Activated naive CD8-positive, alpha-beta T cell treated with anti-CD3 and anti-CD28 coated beads, Interleukin-2, amount 10 ng/mL, durations not matched to agents 7 days and 5 days (primary cell): ENCODE data around the gene LGR4. TPM values are rescaled to one million over a fixed set of nuclear protein-coding genes. Genes with fewer than 3 reads are reported as not detected.
"Not testable (repeated sequence)": the region's sequence is repeated elsewhere in the genome, so short reads cannot be mapped to it uniquely, and the experiment has no call there.

Source experiments
- ATAC-seq: fragments of 150-1000 bp; cut with Tn5 transposase; one replicate; pipeline ENCODE4 v1.10.0; 2021; ENCODE audit warnings: low read depth, moderate library complexity
- POLR2A ChIA-PET: fragments of 350-600 bp; sonication (Branson Sonifier 250); formaldehyde crosslinking; loops from one replicate; lab custom pipeline; 2021; ENCODE audit warnings: antibody characterized with exemption; lab: Charles Lee
- DNase-seq: peaks from one replicate; pipeline ENCODE4 v3.0.0; 2021
- H3K27ac Mint-ChIP-seq: one replicate; pipeline ENCODE4 v1.8.0; 2022; ENCODE audit warnings: mild to moderate bottlenecking, mixed read lengths
- H3K27me3 Mint-ChIP-seq: one replicate; pipeline ENCODE4 v1.8.0; 2022; ENCODE audit warnings: mild to moderate bottlenecking, moderate library complexity, mixed read lengths
- H3K36me3 Mint-ChIP-seq: one replicate; pipeline ENCODE4 v1.8.0; 2021; ENCODE audit warnings: mild to moderate bottlenecking, mixed read lengths
- H3K4me1 Mint-ChIP-seq: one replicate; pipeline ENCODE4 v1.8.0; 2021; ENCODE audit warnings: mixed read lengths
- H3K4me3 Mint-ChIP-seq: one replicate; pipeline ENCODE4 v1.8.0; 2022; ENCODE audit warnings: mild to moderate bottlenecking, moderate library complexity, mixed read lengths
- H3K9me3 Mint-ChIP-seq: one replicate; pipeline ENCODE4 v1.8.0; 2021; ENCODE audit warnings: mixed read lengths
- total RNA-seq, 2 experiments: library from RNA; stranded (reverse); gene quantifications; one replicate each; pipeline ENCODE4 v1.2.3, GENCODE V29; 2021

The LGR4 gene
- total RNA-seq, 2 experiments from 2014 or later: 0.11 to 0.22 TPM

- DNase-seq: no peak
- no peak for ATAC-seq
- Mint-ChIP-seq H3K4me1 (peaks cover 9% of the 10 kb centered on the region), H3K36me3 (peaks cover 13% of the 10 kb centered on the region), H3K27me3 (no peaks in the 10 kb centered on the region), H3K27ac (no peak overlapping the region), H3K4me3 (no peak overlapping the region), H3K9me3 (no peaks in the 10 kb centered on the region)
- POLR2A ChIA-PET: no interaction called here
Observed at GRCh38 chr11:27354359-27354965, 118.1 kb downstream of the LGR4 start.

GRCh38 chr11:27353593-27354358 is 118.8 kb downstream of the LGR4 start:
- POLR2A ChIA-PET: no interaction called here
- H3K27ac Mint-ChIP-seq: no peak overlapping the region
- no peak overlapping the region for H3K4me3 Mint-ChIP-seq
- DNase-seq (no peak), ATAC-seq (no peak)
- H3K4me1 Mint-ChIP-seq: peaks cover 5% of the 10 kb centered on the region
- H3K36me3 Mint-ChIP-seq: peaks cover 13% of the 10 kb centered on the region
- no peaks in the 10 kb centered on the region for H3K27me3 Mint-ChIP-seq
- no peaks in the 10 kb centered on the region for H3K9me3 Mint-ChIP-seq

- Mint-ChIP-seq H3K27me3 (no peaks in the 10 kb centered on the region), H3K36me3 (peaks cover 15% of the 10 kb centered on the region), H3K4me3 (no peak overlapping the region), H3K27ac (no peak overlapping the region), H3K4me1 (peaks cover 2% of the 10 kb centered on the region), H3K9me3 (no peaks in the 10 kb centered on the region)
- DNase-seq (no peak), ATAC-seq (no peak)
- POLR2A ChIA-PET: interaction anchor here (1.3 kb wide), 1 partner anchor 10 kb away, joined by 3 read pairs; the partner anchor contains the start of gene CCDC34
Observed at GRCh38 chr11:27352781-27353180, 119.8 kb downstream of the LGR4 start.

- ATAC-seq: no peak
- POLR2A ChIA-PET: no interaction called here
- no peak for DNase-seq
- no peaks in the 10 kb centered on the region for H3K9me3 Mint-ChIP-seq
- no peak overlapping the region for H3K27ac Mint-ChIP-seq
- H3K4me3 Mint-ChIP-seq: no peak overlapping the region
- peaks cover 26% of the 10 kb centered on the region for H3K36me3 Mint-ChIP-seq
- H3K4me1 Mint-ChIP-seq: no peaks in the 10 kb centered on the region
- no peaks in the 10 kb centered on the region for H3K27me3 Mint-ChIP-seq
Observed at GRCh38 chr11:27350511-27350910, 122.1 kb downstream of the LGR4 start.

GRCh38 chr11:27349919-27350318 is 122.7 kb downstream of the LGR4 start:
- Mint-ChIP-seq H3K4me3 (no peak overlapping the region), H3K27me3 (no peaks in the 10 kb centered on the region), H3K4me1 (no peaks in the 10 kb centered on the region), H3K36me3 (peaks cover 28% of the 10 kb centered on the region), H3K27ac (no peak overlapping the region), H3K9me3 (no peaks in the 10 kb centered on the region)
- POLR2A ChIA-PET: no interaction called here
- DNase-seq (no peak), ATAC-seq (no peak)

GRCh38 chr11:27348340-27348873 is 124.2 kb downstream of the LGR4 start:
- DNase-seq (no peak), ATAC-seq (no peak)
- H3K36me3 Mint-ChIP-seq: peaks cover 28% of the 10 kb centered on the region
- H3K4me3 Mint-ChIP-seq: no peak overlapping the region
- no peaks in the 10 kb centered on the region for H3K27me3 Mint-ChIP-seq
- H3K9me3 Mint-ChIP-seq: no peaks in the 10 kb centered on the region
- POLR2A ChIA-PET: no interaction called here
- H3K4me1 Mint-ChIP-seq: no peaks in the 10 kb centered on the region
- no peak overlapping the region for H3K27ac Mint-ChIP-seq

- Mint-ChIP-seq H3K27me3 (no peaks in the 10 kb centered on the region), H3K27ac (no peak overlapping the region), H3K36me3 (peaks cover 28% of the 10 kb centered on the region), H3K9me3 (no peaks in the 10 kb centered on the region), H3K4me1 (no peaks in the 10 kb centered on the region), H3K4me3 (no peak overlapping the region)
- POLR2A ChIA-PET: no interaction called here
- DNase-seq: no peak
- ATAC-seq: no peak
Observed at GRCh38 chr11:27347359-27348339, 124.9 kb downstream of the LGR4 start.

GRCh38 chr11:27339941-27340340 is 132.6 kb downstream of the LGR4 start:
- H3K9me3 Mint-ChIP-seq: no peaks in the 10 kb centered on the region
- POLR2A ChIA-PET: interaction anchor here (0.5 kb wide), 1 partner anchor 146 kb away, joined by 4 read pairs; no protein-coding TSS in a partner anchor
- no peaks in the 10 kb centered on the region for H3K27me3 Mint-ChIP-seq
- peaks cover 11% of the 10 kb centered on the region for H3K36me3 Mint-ChIP-seq
- DNase-seq: no peak
- H3K27ac Mint-ChIP-seq: no peak overlapping the region
- H3K4me1 Mint-ChIP-seq: no peaks in the 10 kb centered on the region
- ATAC-seq: no peak
- no peak overlapping the region for H3K4me3 Mint-ChIP-seq

- H3K27me3 Mint-ChIP-seq, POLR2A ChIA-PET, DNase-seq, H3K9me3 Mint-ChIP-seq, H3K4me3 Mint-ChIP-seq, H3K27ac Mint-ChIP-seq, ATAC-seq, H3K4me1 Mint-ChIP-seq: not testable (repeated sequence)
- peaks cover 15% of the 10 kb centered on the region for H3K36me3 Mint-ChIP-seq
Observed at GRCh38 chr11:27334764-27335163, 137.8 kb downstream of the LGR4 start.

GRCh38 chr11:27331981-27332380 is 140.6 kb downstream of the LGR4 start:
- Mint-ChIP-seq H3K27me3 (no peaks in the 10 kb centered on the region), H3K36me3 (peaks cover 12% of the 10 kb centered on the region)
- no peak for DNase-seq

GRCh38 chr11:27330633-27331270 is 141.8 kb downstream of the LGR4 start:
- ATAC-seq (no peak), DNase-seq (no peak)
- Mint-ChIP-seq H3K4me3 (no peak overlapping the region), H3K27me3 (no peaks in the 10 kb centered on the region), H3K9me3 (peaks cover 4% of the 10 kb centered on the region), H3K4me1 (no peaks in the 10 kb centered on the region), H3K27ac (no peak overlapping the region), H3K36me3 (peaks cover 7% of the 10 kb centered on the region)
- POLR2A ChIA-PET: no interaction called here

More at GRCh38 chr11:27331981-27332380, 140.6 kb downstream of the LGR4 start:
- Mint-ChIP-seq H3K4me1 (no peaks in the 10 kb centered on the region), H3K4me3 (no peak overlapping the region), H3K27ac (no peak overlapping the region), H3K9me3 (no peaks in the 10 kb centered on the region)
- POLR2A ChIA-PET: no interaction called here
- ATAC-seq: no peak

- POLR2A ChIA-PET: no interaction called here
- Mint-ChIP-seq H3K4me1 (no peaks in the 10 kb centered on the region), H3K9me3 (peaks cover 4% of the 10 kb centered on the region), H3K27me3 (no peaks in the 10 kb centered on the region), H3K27ac (no peak overlapping the region), H3K4me3 (no peak overlapping the region), H3K36me3 (peaks cover 5% of the 10 kb centered on the region)
- DNase-seq (no peak), ATAC-seq (no peak)
Observed at GRCh38 chr11:27329867-27330632, 142.5 kb downstream of the LGR4 start.
